Measurements from ENCODE around the gene GALNT13.

DNA sequence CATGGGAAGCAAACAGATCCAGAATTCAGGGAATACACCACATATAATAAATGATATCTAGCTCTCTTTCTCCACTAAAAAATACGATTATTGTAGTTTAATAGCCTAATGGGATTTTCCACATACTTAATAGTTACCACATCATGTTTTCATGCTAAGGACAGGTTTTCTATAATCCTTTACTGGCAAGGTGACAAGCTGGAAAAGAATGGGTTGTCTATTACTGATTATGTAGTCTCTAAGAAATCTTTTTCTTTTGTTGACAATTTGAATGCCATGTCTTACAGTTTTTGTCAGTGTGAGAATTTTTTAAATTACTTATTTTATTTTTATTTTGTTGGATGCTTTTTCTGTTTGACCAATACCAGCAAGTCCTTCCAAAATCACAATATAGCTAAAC, 177.8 kb downstream of the GALNT13 start:
- TF ChIP-seq POLR2A (IDR thresholded peaks at IDR 0.05; ENCODE audit: low read length) (no peak), GATA1 (IDR thresholded peaks at IDR 0.05; ENCODE audit: low read depth, low read length) (no peak)
